ENCODE data around the gene RCE1.

The RCE1 gene

GRCh38 chr11:66845143-66845875 lies 2.1 kb downstream of the RCE1 start:
- Histone ChIP-seq H2AFZ (ENCODE audit: insufficient read depth, low read length, poor library complexity) (no peak overlapping the region), H4K91ac (ENCODE audit: low read depth, low read length) (no peak overlapping the region), H3K14ac (ENCODE audit: low read length) (no peak overlapping the region), H2AK5ac (ENCODE audit: low read length) (no peak overlapping the region), H3K27me3 (ENCODE audit: insufficient read depth, low read length) (no peaks in the 10 kb centered on the region), H3K79me1 (ENCODE audit: low read length) (peaks cover 12% of the 10 kb centered on the region), H3K23ac (ENCODE audit: low read length) (no peak overlapping the region), H2BK5ac (ENCODE audit: low read depth, low read length, poor library complexity) (no peak overlapping the region), H3K9me3 (ENCODE audit: insufficient read depth, low read depth, low read length) (no peaks in the 10 kb centered on the region), H3K4me1 (ENCODE audit: control insufficient read depth in 1 of 2, insufficient read depth in 2 of 2, low read length in 2 of 2) (peaks cover 14 to 23% of the 10 kb centered on the region in 2 experiments), H4K8ac (ENCODE audit: low read depth, low read length) (no peak overlapping the region), H3K79me2 (ENCODE audit: control insufficient read depth, insufficient read depth, low read length, poor library complexity) (peaks cover 18% of the 10 kb centered on the region), H3K4me2 (ENCODE audit: low read length) (no peak overlapping the region), H3K4me3 (ENCODE audit: low read depth, low read length) (no peak overlapping the region), H3K27ac (ENCODE audit: low read depth, low read length) (no peak overlapping the region), H2BK120ac (ENCODE audit: insufficient read depth, low read length, poor library complexity) (no peak overlapping the region), H3K36me3 (ENCODE audit: control insufficient read depth in 1 of 2, insufficient read depth in 2 of 2, low read length in 2 of 2) (peaks cover 31 to 46% of the 10 kb centered on the region in 2 experiments), H3K9ac (ENCODE audit: low read length) (no peak overlapping the region), H3K18ac (ENCODE audit: low read length) (no peak overlapping the region), H2BK12ac (ENCODE audit: low read length) (no peak overlapping the region), H4K12ac (ENCODE audit: low read depth, low read length) (no peak overlapping the region), H3K4ac (ENCODE audit: low read depth, low read length) (peak overlapping the region; percentile 34)
- whole genome bisulfite sequencing (ENCODE audit: extremely low coverage, insufficient coverage, insufficient read length): no CpG with 5 or more reads among the region's 15 CpGs
- DNase-seq: no peak

GRCh38 chr11:66845876-66846212 lies 2.6 kb downstream of the RCE1 start:
- no peak overlapping the region for H3K27ac ChIP-seq (ENCODE audit: low read depth, low read length)
- WGBS (ENCODE audit: extremely low coverage, insufficient coverage, insufficient read length): no CpG with 5 or more reads among the region's 9 CpGs

GRCh38 chr11:66846671-66847091 lies 3.4 kb downstream of the RCE1 start:
- Histone ChIP-seq H4K8ac (ENCODE audit: low read depth, low read length) (no peak overlapping the region), H3K36me3 (ENCODE audit: control insufficient read depth in 1 of 2, insufficient read depth in 2 of 2, low read length in 2 of 2) (peaks cover 31 to 45% of the 10 kb centered on the region in 2 experiments), H2BK5ac (ENCODE audit: low read depth, low read length, poor library complexity) (no peak overlapping the region), H3K79me1 (ENCODE audit: low read length) (peaks cover 12% of the 10 kb centered on the region), H3K4ac (ENCODE audit: low read depth, low read length) (no peak overlapping the region), H3K14ac (ENCODE audit: low read length) (no peak overlapping the region), H2AFZ (ENCODE audit: insufficient read depth, low read length, poor library complexity) (no peak overlapping the region), H3K9me3 (ENCODE audit: insufficient read depth, low read depth, low read length) (no peaks in the 10 kb centered on the region), H4K12ac (ENCODE audit: low read depth, low read length) (no peak overlapping the region), H3K18ac (ENCODE audit: low read length) (no peak overlapping the region), H3K9ac (ENCODE audit: low read length) (no peak overlapping the region), H3K79me2 (ENCODE audit: control insufficient read depth, insufficient read depth, low read length, poor library complexity) (peaks cover 18% of the 10 kb centered on the region), H3K4me2 (ENCODE audit: low read length) (no peak overlapping the region), H3K4me3 (ENCODE audit: low read depth, low read length) (no peak overlapping the region), H3K23ac (ENCODE audit: low read length) (no peak overlapping the region), H2BK12ac (ENCODE audit: low read length) (no peak overlapping the region), H3K27ac (ENCODE audit: low read depth, low read length) (no peak overlapping the region), H3K4me1 (ENCODE audit: control insufficient read depth in 1 of 2, insufficient read depth in 2 of 2, low read length in 2 of 2) (peaks cover 14 to 23% of the 10 kb centered on the region in 2 experiments), H2BK120ac (ENCODE audit: insufficient read depth, low read length, poor library complexity) (no peak overlapping the region), H3K27me3 (ENCODE audit: insufficient read depth, low read length) (no peaks in the 10 kb centered on the region), H4K91ac (ENCODE audit: low read depth, low read length) (no peak overlapping the region), H2AK5ac (ENCODE audit: low read length) (no peak overlapping the region)
- no CpG with 5 or more reads among the region's 4 CpGs for WGBS (ENCODE audit: extremely low coverage, insufficient coverage, insufficient read length)
- DNase-seq: no peak

More at GRCh38 chr11:66845876-66846212, 2.6 kb downstream of the RCE1 start:
- no peak overlapping the region for H3K18ac ChIP-seq (ENCODE audit: low read length)
- H3K27me3 ChIP-seq (ENCODE audit: insufficient read depth, low read length): no peaks in the 10 kb centered on the region
- no peak overlapping the region for H4K8ac ChIP-seq (ENCODE audit: low read depth, low read length)
- no peak overlapping the region for H2AK5ac ChIP-seq (ENCODE audit: low read length)
- H2BK5ac ChIP-seq (ENCODE audit: low read depth, low read length, poor library complexity): no peak overlapping the region
- H3K9ac ChIP-seq (ENCODE audit: low read length): no peak overlapping the region
- H2BK12ac ChIP-seq (ENCODE audit: low read length): no peak overlapping the region
- no peak overlapping the region for H3K14ac ChIP-seq (ENCODE audit: low read length)
- peaks cover 14 to 23% of the 10 kb centered on the region in 2 experiments for H3K4me1 ChIP-seq (ENCODE audit: control insufficient read depth in 1 of 2, insufficient read depth in 2 of 2, low read length in 2 of 2)
- H4K91ac ChIP-seq (ENCODE audit: low read depth, low read length): no peak overlapping the region
- peaks cover 31 to 45% of the 10 kb centered on the region in 2 experiments for H3K36me3 ChIP-seq (ENCODE audit: control insufficient read depth in 1 of 2, insufficient read depth in 2 of 2, low read length in 2 of 2)
- no peak overlapping the region for H2AFZ ChIP-seq (ENCODE audit: insufficient read depth, low read length, poor library complexity)
- H2BK120ac ChIP-seq (ENCODE audit: insufficient read depth, low read length, poor library complexity): no peak overlapping the region
- H3K4ac ChIP-seq (ENCODE audit: low read depth, low read length): no peak overlapping the region
- no peak overlapping the region for H3K4me2 ChIP-seq (ENCODE audit: low read length)
- no peaks in the 10 kb centered on the region for H3K9me3 ChIP-seq (ENCODE audit: insufficient read depth, low read depth, low read length)
- H3K79me1 ChIP-seq (ENCODE audit: low read length): peaks cover 12% of the 10 kb centered on the region
- H3K23ac ChIP-seq (ENCODE audit: low read length): no peak overlapping the region
- H3K4me3 ChIP-seq (ENCODE audit: low read depth, low read length): no peak overlapping the region
- peaks cover 18% of the 10 kb centered on the region for H3K79me2 ChIP-seq (ENCODE audit: control insufficient read depth, insufficient read depth, low read length, poor library complexity)
- DNase-seq: no peak
- H4K12ac ChIP-seq (ENCODE audit: low read depth, low read length): no peak overlapping the region

GRCh38 chr11:66847461-66848232 lies 4.4 kb downstream of the RCE1 start:
- H3K14ac ChIP-seq (ENCODE audit: low read length): no peak overlapping the region
- H3K4ac ChIP-seq (ENCODE audit: low read depth, low read length): no peak overlapping the region
- no peak overlapping the region for H2AK5ac ChIP-seq (ENCODE audit: low read length)
- no peaks in the 10 kb centered on the region for H3K27me3 ChIP-seq (ENCODE audit: insufficient read depth, low read length)
- H3K4me1 ChIP-seq (ENCODE audit: control insufficient read depth in 1 of 2, insufficient read depth in 2 of 2, low read length in 2 of 2): peaks cover 9 to 16% of the 10 kb centered on the region in 2 experiments
- H3K18ac ChIP-seq (ENCODE audit: low read length): no peak overlapping the region
- no peak overlapping the region for H3K4me2 ChIP-seq (ENCODE audit: low read length)
- no peak overlapping the region for H3K27ac ChIP-seq (ENCODE audit: low read depth, low read length)
- H4K91ac ChIP-seq (ENCODE audit: low read depth, low read length): no peak overlapping the region
- H3K23ac ChIP-seq (ENCODE audit: low read length): no peak overlapping the region
- no peaks in the 10 kb centered on the region for H3K9me3 ChIP-seq (ENCODE audit: insufficient read depth, low read depth, low read length)
- H2BK120ac ChIP-seq (ENCODE audit: insufficient read depth, low read length, poor library complexity): no peak overlapping the region
- H3K9ac ChIP-seq (ENCODE audit: low read length): no peak overlapping the region
- H3K4me3 ChIP-seq (ENCODE audit: low read depth, low read length): no peak overlapping the region
- H2AFZ ChIP-seq (ENCODE audit: insufficient read depth, low read length, poor library complexity): no peak overlapping the region
- no peak for DNase-seq
- no peak overlapping the region for H4K12ac ChIP-seq (ENCODE audit: low read depth, low read length)
- H3K79me2 ChIP-seq (ENCODE audit: control insufficient read depth, insufficient read depth, low read length, poor library complexity): peaks cover 14% of the 10 kb centered on the region
- no peak overlapping the region for H2BK12ac ChIP-seq (ENCODE audit: low read length)
- no peak overlapping the region for H4K8ac ChIP-seq (ENCODE audit: low read depth, low read length)
- no peak overlapping the region for H2BK5ac ChIP-seq (ENCODE audit: low read depth, low read length, poor library complexity)
- WGBS (ENCODE audit: extremely low coverage, insufficient coverage, insufficient read length): no CpG with 5 or more reads among the region's 14 CpGs
- H3K36me3 ChIP-seq (ENCODE audit: control insufficient read depth in 1 of 2, insufficient read depth in 2 of 2, low read length in 2 of 2): peaks cover 31 to 45% of the 10 kb centered on the region in 2 experiments
- H3K79me1 ChIP-seq (ENCODE audit: low read length): peaks cover 11% of the 10 kb centered on the region
